Measurements from ENCODE around the gene HAGH. TPM values are rescaled to one million over a fixed set of nuclear protein-coding genes. Genes with fewer than 3 reads are reported as not detected.

Gene HAGH
- total RNA-seq, 1 experiment from 2014 or later, result 36.0 TPM

- TF ChIP-seq PRDM15 (CRISPR knock-in tag; IDR thresholded peaks at IDR 0.05) (no peak), FOXJ3 (CRISPR knock-in tag; IDR thresholded peaks at IDR 0.05; ENCODE audit: borderline replicate concordance) (no peak), HMGA2 (CRISPR knock-in tag; IDR thresholded peaks at IDR 0.05) (no peak), CDX4 (CRISPR knock-in tag; IDR thresholded peaks at IDR 0.05; ENCODE audit: borderline replicate concordance) (no peak), TCF7 (CRISPR knock-in tag; IDR thresholded peaks at IDR 0.05; ENCODE audit: low read depth) (no peak), IRF2 (CRISPR knock-in tag; IDR thresholded peaks at IDR 0.05; ENCODE audit: borderline replicate concordance, low read depth) (no peak), SMAD4 (CRISPR knock-in tag; IDR thresholded peaks at IDR 0.05) (no peak), ATF6 (CRISPR knock-in tag; IDR thresholded peaks at IDR 0.05) (no peak), KAT7 (CRISPR knock-in tag; IDR thresholded peaks at IDR 0.05; ENCODE audit: borderline replicate concordance) (no peak)
These were observed 19.8 kb upstream of the HAGH start (continued) for GRCh38 chr16:1846416-1846815.

- no peak overlapping the region for H3K4me3 Mint-ChIP-seq
- no peak for ATAC-seq
- no peak for DNase-seq (ENCODE audit: low spot score)
- no peak overlapping the region for H3K27ac Mint-ChIP-seq
- no peaks in the 10 kb centered on the region; the same call in 1 of the 2 replicates for H3K9me3 Mint-ChIP-seq
- H3K27me3 Mint-ChIP-seq (ENCODE audit: low read depth), result peaks cover 13% of the 10 kb centered on the region
- H3K4me1 Mint-ChIP-seq, result no peaks in the 10 kb centered on the region
- CTCF ChIA-PET, result interaction anchor here (0.7 to 0.8 kb wide), 2 partner anchors 14 to 86 kb away, joined by 3 read pairs; no protein-coding TSS in a partner anchor
- POLR2A ChIA-PET, result no interaction called here
- no peaks in the 10 kb centered on the region for H3K36me3 Mint-ChIP-seq
- TF ChIP-seq SP1 (CRISPR knock-in tag; conservative IDR thresholded peaks at IDR 0.05) (no peak), CTCF (IDR thresholded peaks at IDR 0.05) (no peak), ZNF263 (CRISPR knock-in tag; IDR thresholded peaks at IDR 0.05; ENCODE audit: low read depth) (no peak), ZBTB43 (CRISPR knock-in tag; IDR thresholded peaks at IDR 0.05) (no peak), HMGA2 (CRISPR knock-in tag; IDR thresholded peaks at IDR 0.05) (no peak), FOXP1 (CRISPR knock-in tag; IDR thresholded peaks at IDR 0.05; ENCODE audit: borderline replicate concordance) (no peak), E2F5 (CRISPR knock-in tag; IDR thresholded peaks at IDR 0.05) (no peak), ESRRA (CRISPR knock-in tag; IDR thresholded peaks at IDR 0.05; ENCODE audit: borderline replicate concordance) (no peak), NFATC4 (CRISPR knock-in tag; IDR thresholded peaks at IDR 0.05) (no peak), CDX4 (CRISPR knock-in tag; IDR thresholded peaks at IDR 0.05; ENCODE audit: borderline replicate concordance) (no peak), SMAD4 (CRISPR knock-in tag; IDR thresholded peaks at IDR 0.05) (no peak), ZNF416 (CRISPR knock-in tag; IDR thresholded peaks at IDR 0.05) (no peak), GTF2I (CRISPR knock-in tag; conservative IDR thresholded peaks at IDR 0.05) (no peak), MYBL2 (CRISPR knock-in tag; IDR thresholded peaks at IDR 0.05) (no peak), ZNF317 (CRISPR knock-in tag; IDR thresholded peaks at IDR 0.05; ENCODE audit: borderline replicate concordance, low read depth) (no peak), JUN (CRISPR knock-in tag; IDR thresholded peaks at IDR 0.05) (no peak), AR (CRISPR knock-in tag; IDR thresholded peaks at IDR 0.05) (no peak)
These were observed 19.4 kb upstream of the HAGH start for GRCh38 chr16:1845985-1846384.

Data from WTC11 (cell line).